Upper lobe of left lung (tissue), 4 donors: ENCODE measurements around the gene SLC38A3.

Experiments used
- EP300 ChIP-seq, 4 donors: sonication (generic); formaldehyde crosslinking; IDR thresholded peaks; one replicate each; pipeline ENCODE4 v1.5.1; 2017; ENCODE audit warnings: antibody characterized with exemption in 4 of 4, control low read depth in 2 of 4
- POLR2A ChIP-seq, 4 donors: fragments of 450-650 bp; IDR thresholded peaks; one replicate each; pipeline ENCODE4 v1.5.1; 2016 to 2017; ENCODE audit warnings: antibody characterized with exemption in 4 of 4, mild to moderate bottlenecking in 2 of 4
- POLR2AphosphoS5 ChIP-seq, 2 donors: sonication (generic); formaldehyde crosslinking; IDR thresholded peaks; one replicate each; pipeline ENCODE4 v1.5.1; 2017; ENCODE audit warnings: antibody characterized with exemption in 2 of 2
- TF ChIP-seq, protein P1 (sequence below), 6 experiments: fragments of 450-650 bp in 4 of 6; fragments of 200-600 bp in 2 of 6; sonication (generic) in 2 of 6; IDR thresholded peaks; one replicate each; pipeline ENCODE4 v1.5.1; 2016 to 2019; ENCODE audit warnings: antibody characterized with exemption in 6 of 6

DNA sequence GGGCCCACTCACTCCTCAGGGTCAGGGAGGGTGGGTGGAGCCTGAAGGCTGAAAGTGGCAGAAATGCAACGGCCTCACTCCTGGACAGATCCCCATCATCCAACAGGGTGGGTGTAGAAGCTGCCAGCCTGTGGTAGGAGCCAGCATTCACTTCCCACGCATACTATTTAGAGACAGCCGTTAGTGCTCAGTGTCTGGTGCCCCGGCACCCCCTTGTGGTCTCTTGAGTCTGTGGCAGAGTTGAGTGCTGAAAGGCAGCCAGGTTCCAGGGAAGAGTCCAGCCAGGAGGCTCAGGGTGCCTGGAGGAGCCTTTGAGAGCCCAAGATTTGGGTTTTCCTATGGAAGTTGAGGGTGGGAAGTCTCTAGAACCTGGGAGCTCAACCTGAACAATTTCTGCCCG is 15.8 kb upstream of the SLC38A3 start:
- TF ChIP-seq EP300 (IDR thresholded peaks at IDR 0.05) (no peak), POLR2A (IDR thresholded peaks at IDR 0.05) (no peak), POLR2AphosphoS5 (IDR thresholded peaks at IDR 0.05) (peak in 1 of 2 donors; percentile 45)
- TF ChIP-seq, protein P1, sequence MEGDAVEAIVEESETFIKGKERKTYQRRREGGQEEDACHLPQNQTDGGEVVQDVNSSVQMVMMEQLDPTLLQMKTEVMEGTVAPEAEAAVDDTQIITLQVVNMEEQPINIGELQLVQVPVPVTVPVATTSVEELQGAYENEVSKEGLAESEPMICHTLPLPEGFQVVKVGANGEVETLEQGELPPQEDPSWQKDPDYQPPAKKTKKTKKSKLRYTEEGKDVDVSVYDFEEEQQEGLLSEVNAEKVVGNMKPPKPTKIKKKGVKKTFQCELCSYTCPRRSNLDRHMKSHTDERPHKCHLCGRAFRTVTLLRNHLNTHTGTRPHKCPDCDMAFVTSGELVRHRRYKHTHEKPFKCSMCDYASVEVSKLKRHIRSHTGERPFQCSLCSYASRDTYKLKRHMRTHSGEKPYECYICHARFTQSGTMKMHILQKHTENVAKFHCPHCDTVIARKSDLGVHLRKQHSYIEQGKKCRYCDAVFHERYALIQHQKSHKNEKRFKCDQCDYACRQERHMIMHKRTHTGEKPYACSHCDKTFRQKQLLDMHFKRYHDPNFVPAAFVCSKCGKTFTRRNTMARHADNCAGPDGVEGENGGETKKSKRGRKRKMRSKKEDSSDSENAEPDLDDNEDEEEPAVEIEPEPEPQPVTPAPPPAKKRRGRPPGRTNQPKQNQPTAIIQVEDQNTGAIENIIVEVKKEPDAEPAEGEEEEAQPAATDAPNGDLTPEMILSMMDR (IDR thresholded peaks at IDR 0.05): peak; percentile 66 to 83 (median 76)
